Right renal cortex interstitium (tissue), 3 donors: Measurements from ENCODE around the gene HRAS. TPM values are rescaled to one million over a fixed set of nuclear protein-coding genes. Genes with fewer than 3 reads are reported as not detected.

Experiments
- DNase-seq, 3 donors: peaks; one replicate each; pipeline ENCODE4 v3.0.0-alpha.2; 2013; ENCODE audit warnings: low read depth in 3 of 3, low spot score in 2 of 3
- polyA plus RNA-seq, 3 donors: library from polyadenylated mRNA; unstranded; fragments of 120-200 nt; gene quantifications; one replicate each; pipeline ENCODE4 v1.2.1, GENCODE V29; 2013; ENCODE audit not compliant: insufficient read length in 3 of 3

Gene HRAS
- polyA plus RNA-seq, 3 donors: 36.8 to 44.5 (median 39.2) TPM

DNA sequence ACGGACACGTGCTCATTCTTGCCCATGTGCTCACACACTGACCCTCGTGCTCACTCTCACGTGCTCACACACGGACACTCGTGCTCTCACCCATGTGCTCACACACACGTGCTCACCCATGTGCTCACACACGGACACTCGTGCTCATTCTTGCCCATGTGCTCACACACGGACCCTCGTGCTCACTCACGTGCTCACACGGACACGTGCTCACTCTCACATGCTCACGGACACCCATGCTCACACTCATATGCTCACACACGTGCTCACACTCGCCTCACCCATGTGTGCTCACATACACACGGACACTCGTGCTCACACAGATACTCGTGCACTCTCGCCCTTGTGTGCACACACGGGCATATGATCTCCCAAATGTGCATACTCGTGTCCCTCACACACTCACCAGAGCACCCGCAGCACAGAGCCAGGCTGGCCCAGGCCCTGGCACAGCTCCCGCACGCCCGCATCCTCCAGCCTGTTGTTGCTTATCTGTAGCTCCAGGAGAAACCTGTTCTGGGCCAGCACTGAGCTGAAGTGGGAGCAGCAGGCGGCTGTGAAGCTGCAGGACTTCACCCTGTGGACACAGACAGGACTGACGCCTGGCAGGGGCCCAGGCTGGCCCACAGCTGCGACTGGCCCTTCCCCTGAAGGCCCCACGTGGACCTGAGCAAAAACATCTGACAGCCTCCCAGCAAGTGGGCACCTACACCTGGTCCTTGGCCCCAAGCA is 37.6 kb downstream of the HRAS start:
- no peak for DNase-seq

DNA sequence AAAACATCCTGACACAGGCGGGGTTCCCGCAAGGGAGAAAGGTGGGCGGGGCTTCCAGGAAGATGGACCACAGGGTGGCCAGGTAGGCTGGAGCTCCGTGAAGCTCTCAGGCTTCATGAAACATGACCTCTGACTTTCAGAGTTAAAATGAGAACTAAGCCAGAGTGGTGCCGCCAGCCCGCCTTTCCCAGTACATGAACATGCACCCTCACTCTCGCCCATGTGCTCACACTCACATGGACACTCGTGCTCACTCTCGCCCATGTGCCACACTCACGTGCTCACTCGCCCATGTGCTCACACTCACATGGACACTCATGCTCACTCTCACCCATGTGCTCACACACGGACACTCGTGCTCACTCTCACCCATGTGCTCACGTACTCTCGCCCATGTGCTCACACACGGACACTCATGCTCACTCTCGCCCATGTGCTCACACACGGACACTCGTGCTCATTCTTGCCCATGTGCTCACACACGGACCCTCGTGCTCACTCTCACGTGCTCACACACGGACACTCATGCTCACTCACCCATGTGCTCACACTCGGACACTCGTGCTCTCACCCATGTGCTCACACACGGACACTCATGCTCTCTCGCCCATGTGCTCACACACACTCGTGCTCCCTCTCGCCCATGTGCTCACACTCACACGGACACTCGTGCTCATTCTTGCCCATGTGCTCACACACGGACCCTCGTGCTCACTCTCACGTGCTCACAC is 38.4 kb downstream of the HRAS start:
- DNase-seq: no peak

DNA sequence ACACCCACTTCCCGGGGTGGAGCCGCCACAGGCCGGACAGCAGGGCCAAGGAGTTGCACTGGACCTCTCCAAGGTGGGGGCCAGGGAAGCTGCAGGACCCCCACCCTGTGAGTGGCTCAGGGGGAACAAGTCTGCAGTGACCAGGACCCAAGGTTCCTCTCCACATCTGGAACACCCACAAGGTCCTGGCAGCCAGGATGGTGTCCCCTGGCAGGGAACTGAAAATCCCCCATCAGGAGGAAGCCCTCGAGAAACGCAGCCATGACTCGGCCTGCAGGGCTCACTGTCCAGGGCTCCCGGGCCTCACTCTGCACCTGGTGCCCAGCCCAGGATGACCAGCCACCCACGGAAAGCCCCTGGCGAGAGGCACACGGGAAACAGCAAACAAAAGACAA is 39.8 kb downstream of the HRAS start:
- no peak for DNase-seq

DNA sequence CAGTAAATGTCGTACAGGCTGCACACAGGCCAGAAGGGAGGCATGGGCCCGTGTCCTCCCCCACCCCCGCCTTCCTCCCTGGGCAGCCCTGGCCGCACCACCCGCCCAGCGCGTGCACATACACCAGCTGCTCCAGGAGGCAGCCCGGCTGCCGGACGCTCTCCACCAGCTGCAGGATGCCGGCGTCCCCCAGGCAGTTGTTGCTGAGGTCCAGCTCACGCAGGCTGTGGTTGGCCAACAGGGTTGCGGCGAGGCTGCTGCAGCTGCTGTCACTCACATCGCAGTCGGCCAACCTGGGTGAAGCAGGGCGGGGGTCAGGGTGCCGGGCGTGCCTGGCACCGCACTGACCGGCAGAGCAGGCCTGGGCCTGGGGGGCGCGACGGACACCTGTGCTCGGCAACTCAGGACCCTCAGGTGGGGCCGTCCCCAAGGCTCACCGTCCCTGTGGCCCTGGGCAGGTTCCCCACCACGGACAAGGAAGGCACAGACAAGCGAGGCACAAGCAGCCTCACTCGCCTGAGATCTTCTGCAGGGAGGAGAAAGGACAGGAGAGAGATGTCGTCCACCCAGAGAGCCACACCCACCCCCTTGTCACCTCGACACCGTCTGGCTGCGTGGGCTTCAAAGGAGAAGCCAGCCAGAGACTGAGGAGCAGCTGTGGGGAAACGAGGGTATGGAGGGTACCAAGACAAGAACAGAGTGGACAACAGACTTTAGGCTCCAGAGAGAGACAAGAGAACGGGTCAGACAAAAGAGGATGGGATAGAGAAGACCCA is 40.4 kb downstream of the HRAS start:
- DNase-seq: no peak

DNA sequence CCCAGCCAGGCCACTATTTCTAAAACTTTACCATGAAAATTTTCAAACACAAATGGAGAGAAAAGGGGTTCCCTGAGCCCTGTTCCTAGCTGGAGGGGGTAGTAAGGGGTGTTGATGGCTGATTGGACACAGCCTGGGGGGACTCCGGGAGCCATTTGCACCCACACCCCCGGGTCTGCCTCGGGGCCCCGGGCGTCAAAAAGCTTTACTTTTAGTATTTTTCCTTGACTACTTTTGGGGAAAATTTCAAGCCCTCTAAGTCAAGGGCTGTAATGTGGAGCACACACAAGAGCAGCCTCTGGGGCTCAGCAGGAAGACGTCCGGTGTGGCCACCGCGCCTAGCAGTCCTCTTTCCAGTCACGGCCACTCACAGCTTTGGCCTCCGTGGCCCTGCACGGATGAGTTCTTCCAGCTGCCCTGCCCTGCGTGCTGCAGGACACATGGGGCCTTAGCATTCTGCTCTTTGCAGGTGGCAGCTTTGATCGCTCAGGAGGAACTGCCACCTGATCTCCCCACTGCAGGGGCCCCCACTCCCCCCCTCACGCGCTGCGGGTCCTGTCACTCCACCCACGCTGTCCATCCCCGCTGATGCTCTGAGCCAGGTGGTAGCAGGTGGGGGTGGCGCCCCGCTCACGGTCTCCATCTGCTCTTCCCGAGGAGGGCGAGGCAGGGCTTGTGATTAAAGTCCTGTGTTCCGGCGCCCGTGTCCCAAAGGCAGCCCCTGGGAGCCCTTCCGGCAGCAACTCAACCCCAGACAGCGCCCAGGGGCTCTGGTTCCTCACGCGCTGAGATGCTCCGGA is 42.7 kb downstream of the HRAS start:
- DNase-seq: no peak

DNA sequence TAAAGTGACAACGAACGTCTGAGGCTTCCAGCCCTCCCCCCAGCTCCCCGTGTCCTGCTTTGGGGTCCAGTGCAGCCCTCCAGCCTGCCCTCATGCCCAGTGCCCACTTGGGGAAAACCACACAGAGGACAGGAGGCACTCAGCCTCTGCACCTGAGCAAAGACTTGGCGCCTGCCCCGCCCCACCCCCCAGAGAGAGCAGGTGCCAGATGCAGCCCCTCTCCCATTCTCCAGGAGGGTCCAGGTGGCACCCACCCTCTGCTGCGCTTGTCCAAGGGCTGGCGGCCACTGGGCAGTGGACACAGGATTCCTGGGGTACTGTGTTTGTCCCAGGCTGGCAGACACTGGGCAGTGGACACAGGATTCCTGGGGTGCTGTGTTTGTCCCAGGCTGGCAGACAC is 44.0 kb downstream of the HRAS start:
- DNase-seq: no peak

DNA sequence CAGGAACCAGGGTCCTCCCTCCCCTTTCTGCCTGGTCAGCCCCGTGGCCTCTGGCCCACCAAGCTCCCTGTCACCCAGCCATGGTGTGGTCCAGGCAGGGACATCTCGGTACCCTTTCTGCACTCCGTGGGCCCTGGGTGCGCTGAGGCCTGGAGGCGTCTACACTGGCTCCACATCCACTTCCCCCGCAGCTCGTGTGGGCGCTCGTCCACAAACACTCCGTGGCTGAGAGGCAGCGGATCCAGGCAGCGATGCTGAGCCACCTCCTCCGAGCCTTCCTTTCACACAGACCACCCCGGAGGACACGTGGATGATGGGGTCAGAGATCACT is 44.5 kb downstream of the HRAS start:
- no peak for DNase-seq

DNA sequence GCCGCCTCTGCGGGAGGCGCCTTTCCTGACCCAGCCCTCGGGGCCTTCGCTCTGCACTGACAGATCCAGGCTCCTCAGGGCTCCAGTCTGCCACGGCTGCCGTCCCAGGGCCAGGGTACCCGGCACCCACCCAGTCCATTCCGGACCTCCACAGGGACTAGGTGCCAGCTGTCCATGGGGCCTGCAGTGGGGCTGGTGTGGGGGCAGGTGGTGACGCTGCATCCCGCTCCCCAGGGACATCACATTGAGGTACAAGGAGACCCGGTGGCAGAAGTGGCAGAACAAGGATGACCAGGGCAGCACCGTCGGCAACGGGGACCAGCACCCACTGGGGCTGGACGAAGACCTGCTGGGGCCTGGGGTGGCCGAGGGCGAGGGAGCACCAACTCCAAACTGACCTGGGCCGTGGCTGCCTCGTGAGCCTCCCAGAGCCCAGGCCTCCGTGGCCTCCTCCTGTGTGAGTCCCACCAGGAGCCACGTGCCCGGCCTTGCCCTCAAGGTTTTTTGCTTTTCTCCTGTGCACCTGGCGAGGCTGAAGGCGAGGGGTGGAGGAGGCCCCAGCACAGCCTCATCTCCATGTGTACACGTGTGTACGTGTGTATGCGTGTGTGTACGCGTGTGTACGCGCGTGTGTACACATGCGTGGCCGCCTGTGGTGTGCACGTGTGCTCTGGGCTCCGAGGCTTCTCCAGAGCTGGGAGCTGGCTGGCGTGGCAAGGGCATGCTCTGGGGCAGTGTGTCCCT is 45.0 kb downstream of the HRAS start:
- DNase-seq: no peak

DNA sequence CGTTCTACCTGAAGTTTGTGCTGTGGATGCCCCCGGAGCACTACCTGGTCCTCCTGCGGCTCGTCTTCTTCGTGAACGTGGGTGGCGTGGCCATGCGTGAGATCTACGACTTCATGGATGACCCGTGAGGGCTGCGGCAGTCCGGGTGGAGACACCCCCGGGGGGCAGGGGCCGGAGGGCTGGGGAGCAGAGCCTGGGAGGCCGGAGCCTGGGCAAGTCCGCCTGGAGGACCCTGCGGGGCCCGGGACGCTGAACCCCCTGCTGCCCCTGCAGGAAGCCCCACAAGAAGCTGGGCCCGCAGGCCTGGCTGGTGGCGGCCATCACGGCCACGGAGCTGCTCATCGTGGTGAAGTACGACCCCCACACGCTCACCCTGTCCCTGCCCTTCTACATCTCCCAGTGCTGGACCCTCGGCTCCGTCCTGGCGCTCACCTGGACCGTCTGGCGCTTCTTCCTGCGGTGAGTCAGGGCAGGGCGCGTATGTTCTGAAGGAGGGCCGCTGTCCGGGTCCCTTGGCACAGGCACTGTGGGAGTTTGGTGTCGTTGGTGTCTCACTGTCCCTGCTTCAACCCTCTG is 45.7 kb downstream of the HRAS start:
- DNase-seq: no peak

DNA sequence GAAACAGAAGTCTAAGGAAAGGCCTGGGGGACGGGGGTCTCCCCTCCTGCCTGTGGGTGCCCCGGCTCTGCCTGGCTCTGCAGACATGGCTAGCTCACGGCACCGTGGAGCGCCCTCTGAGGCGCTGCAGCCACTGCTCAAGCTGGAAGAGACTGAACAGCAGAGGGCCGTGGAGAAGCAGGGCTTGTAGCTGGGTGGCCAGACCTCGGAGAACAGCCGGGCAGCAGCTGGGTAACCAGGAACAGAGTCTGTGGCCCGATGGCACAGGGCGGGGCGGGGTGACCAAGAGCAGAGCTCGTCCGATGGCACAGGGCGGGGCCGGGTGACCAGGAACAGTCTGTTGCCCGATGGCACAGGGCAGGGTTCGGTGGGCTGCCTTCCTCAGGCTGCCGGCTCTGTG is 46.4 kb downstream of the HRAS start:
- no peak for DNase-seq

DNA sequence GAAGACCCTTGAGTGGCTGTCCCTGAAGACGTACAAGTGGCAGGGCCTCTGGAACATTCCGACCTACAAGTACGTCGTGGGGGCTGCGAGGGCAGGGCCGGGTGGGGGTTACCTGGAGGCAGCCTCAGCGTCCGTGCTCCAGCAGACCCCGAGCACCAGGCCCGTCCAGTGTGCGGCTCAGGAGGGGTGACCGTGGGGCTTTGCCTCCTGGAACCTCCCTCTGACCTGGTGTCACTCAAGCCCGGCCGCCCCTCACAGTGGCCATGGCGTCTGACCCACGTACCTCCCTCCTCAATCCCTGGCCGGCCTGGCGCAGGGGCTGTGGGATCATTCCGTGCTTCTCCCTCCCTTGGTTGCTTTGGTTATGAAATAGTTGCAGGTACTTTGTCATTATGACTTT is 46.8 kb downstream of the HRAS start:
- DNase-seq: no peak

DNA sequence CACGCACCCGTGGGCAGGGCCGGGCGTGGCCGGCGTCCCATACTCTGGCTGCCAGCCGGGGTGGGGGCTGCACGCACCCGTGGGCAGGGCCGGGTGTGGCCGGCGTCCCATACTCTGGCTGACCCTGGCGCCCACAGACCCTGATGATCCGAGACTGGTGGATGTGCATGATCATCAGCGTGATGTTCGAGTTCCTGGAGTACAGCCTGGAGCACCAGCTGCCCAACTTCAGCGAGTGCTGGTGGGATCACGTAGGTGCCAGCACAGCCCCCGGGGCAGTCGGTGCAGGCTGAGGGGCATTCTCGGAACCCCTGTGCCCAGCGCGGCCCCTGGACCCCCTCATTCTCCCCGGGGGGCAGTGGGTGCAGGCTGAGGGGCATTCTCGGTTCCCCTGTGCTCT is 47.3 kb downstream of the HRAS start:
- no peak for DNase-seq

DNA sequence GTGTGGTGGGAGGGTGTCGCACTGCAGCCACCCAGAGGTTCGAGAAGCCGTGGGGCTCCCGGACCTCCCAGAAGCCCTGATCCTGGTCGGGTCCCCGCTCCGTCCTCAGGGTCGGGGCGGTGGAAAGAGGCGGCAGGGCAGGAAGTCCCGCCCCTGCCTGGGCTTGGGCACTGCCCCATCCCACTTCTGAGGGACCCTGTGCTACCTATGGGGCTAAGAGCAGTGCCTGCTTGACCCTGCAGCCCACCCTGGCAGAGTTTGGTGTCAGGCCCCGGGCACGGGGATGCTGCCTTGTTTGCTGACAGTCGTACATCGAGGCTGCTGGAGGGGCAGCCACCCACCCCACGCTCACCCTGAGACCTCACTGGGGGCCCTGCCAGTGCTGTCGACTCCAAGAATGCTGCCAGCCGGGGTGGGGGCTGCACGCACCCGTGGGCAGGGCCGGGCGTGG is 47.8 kb downstream of the HRAS start:
- no peak for DNase-seq

DNA sequence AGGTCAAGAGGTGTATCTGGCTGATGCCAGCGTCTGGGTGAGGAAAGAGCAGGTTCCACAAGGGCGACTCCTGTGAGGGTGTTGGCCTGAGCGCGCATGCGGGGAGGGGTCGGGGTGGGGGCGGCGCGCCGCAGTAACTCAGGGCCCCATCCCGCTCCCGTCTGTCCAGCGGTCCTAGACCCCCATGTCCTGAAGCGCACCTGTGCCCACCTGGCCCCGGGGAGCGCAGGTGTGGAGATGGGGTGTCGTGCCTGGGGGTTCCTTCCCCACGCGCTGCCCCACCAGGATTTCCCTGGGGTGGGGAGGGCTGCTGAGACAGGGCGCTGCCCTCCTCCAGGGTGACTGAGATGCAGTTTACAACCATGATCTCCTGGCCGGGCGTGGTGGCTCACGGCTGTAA is 49.2 kb downstream of the HRAS start:
- DNase-seq: no peak

DNA sequence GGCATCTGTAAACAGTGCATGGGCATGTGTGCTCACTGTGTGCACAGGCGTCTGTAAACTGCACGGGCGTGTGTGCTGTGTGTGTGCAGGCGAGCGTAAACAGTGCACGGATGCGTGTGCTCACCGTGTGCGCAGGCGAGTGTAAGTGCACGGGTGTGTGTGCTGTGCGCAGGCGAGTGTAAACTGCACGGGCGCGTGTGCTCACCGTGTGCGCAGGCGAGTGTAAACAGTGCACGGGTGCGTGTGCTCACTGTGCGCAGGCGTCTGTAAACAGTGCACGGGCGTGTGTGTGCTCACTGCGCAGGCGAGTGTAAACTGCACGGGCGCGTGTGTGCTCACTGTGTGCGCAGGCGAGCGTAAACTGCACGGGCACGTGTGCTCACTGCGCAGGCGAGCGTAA is 50.8 kb downstream of the HRAS start:
- DNase-seq: no peak

Other genes with a start within 250 kb of the HRAS start
- gene PGGHG, start 246.4 kb downstream of the HRAS start, polyA plus RNA-seq: 10 to 100 TPM in 2 of 3 donors, 1 to 10 TPM in 1; 9.1 to 19.2 (median 11.4) TPM
- gene IFITM5, start 236.1 kb downstream of the HRAS start, polyA plus RNA-seq: not detected
- gene IFITM2, start 227.8 kb downstream of the HRAS start, polyA plus RNA-seq: 100 to 1,000 TPM; 156 to 251 (median 209) TPM
- gene IFITM1, start 221.5 kb downstream of the HRAS start, polyA plus RNA-seq: 10 to 100 TPM; 33.9 to 45.6 (median 43.5) TPM
- gene IFITM3, start 214.7 kb downstream of the HRAS start, polyA plus RNA-seq: 100 to 1,000 TPM; 299 to 430 (median 398) TPM
- 10 to 100 TPM; 45.9 to 50.1 (median 47.4) TPM for gene B4GALNT4, start 166.1 kb downstream of the HRAS start, polyA plus RNA-seq
- gene PKP3, start 141.4 kb downstream of the HRAS start, polyA plus RNA-seq: 1 to 10 TPM; 4.1 to 5.5 (median 4.4) TPM
- 10 to 100 TPM; 25.0 to 31.9 (median 25.6) TPM for gene SIGIRR, start 120.6 kb downstream of the HRAS start, polyA plus RNA-seq
- gene ANO9, start 93.6 kb downstream of the HRAS start, polyA plus RNA-seq: 10 to 100 TPM in 1 of 3 donors, 1 to 10 TPM in 2; 6.4 to 10.3 (median 7.0) TPM
- gene PTDSS2, start 85.3 kb downstream of the HRAS start, polyA plus RNA-seq: 10 to 100 TPM; 27.0 to 30.6 (median 27.1) TPM
- gene RNH1, start 28.3 kb downstream of the HRAS start, polyA plus RNA-seq: 10 to 100 TPM; 62.4 to 80.0 (median 71.8) TPM
- 1 to 10 TPM; 2.7 to 3.2 (median 3.0) TPM for gene LRRC56, start 2.0 kb upstream of the HRAS start, polyA plus RNA-seq
- gene LMNTD2, start 25.2 kb upstream of the HRAS start, polyA plus RNA-seq: 1 to 10 TPM; 2.6 to 2.7 (median 2.6) TPM
- gene RASSF7, start 25.4 kb upstream of the HRAS start, polyA plus RNA-seq: 10 to 100 TPM; 33.3 to 42.0 (median 37.5) TPM
- gene PHRF1, start 40.9 kb upstream of the HRAS start, polyA plus RNA-seq: 10 to 100 TPM; 17.9 to 20.7 (median 18.4) TPM
- gene IRF7, start 80.4 kb upstream of the HRAS start, polyA plus RNA-seq: 1 to 10 TPM; 5.9 to 8.0 (median 7.3) TPM
- 10 to 100 TPM; 31.0 to 42.2 (median 41.3) TPM for gene CDHR5, start 89.4 kb upstream of the HRAS start, polyA plus RNA-seq
- 1 to 10 TPM in 2 of 3 donors, under 1 TPM in 1; 0.76 to 1.6 (median 1.5) TPM for gene SCT, start 91.6 kb upstream of the HRAS start, polyA plus RNA-seq
- 1 to 10 TPM; 1.4 to 2.4 (median 1.6) TPM for gene DRD4, start 101.7 kb upstream of the HRAS start, polyA plus RNA-seq
- gene DEAF1, start 159.6 kb upstream of the HRAS start, polyA plus RNA-seq: 10 to 100 TPM; 30.6 to 52.9 (median 43.5) TPM
- gene TMEM80, start 160.2 kb upstream of the HRAS start, polyA plus RNA-seq: 10 to 100 TPM; 31.0 to 38.4 (median 33.2) TPM
- gene EPS8L2, start 170.7 kb upstream of the HRAS start, polyA plus RNA-seq: 100 to 1,000 TPM in 1 of 3 donors, 10 to 100 TPM in 2; 89.8 to 112 (median 91.2) TPM
- gene TALDO1, start 211.9 kb upstream of the HRAS start, polyA plus RNA-seq: 100 to 1,000 TPM; 109 to 129 (median 120) TPM
- gene GATD1, start 241.9 kb upstream of the HRAS start, polyA plus RNA-seq: 10 to 100 TPM; 47.3 to 62.5 (median 53.8) TPM